Panc1 (cell line): ENCODE data around the gene NECAB2. TPM values are rescaled to one million over a fixed set of nuclear protein-coding genes. Genes with fewer than 3 reads are reported as not detected.

Experiments used
- ATAC-seq: fragments of 200-7000 bp; cut with Tn5 transposase; 2 replicates; pipeline ENCODE4 v1.9.1; 2020; ENCODE audit warnings: mild to moderate bottlenecking, moderate library complexity
- BruUV-seq: library from RNA; stranded (reverse); fragments of 400-500 nt; replicated peaks from 2 replicates; lab custom pipeline; 2021; lab: Mats Ljungman, UMichigan
- CTCF ChIA-PET: fragments of 300-600 bp; sonication (Branson Sonifier 250); formaldehyde crosslinking; loops from one replicate; lab custom pipeline; 2022; ENCODE audit warnings: antibody characterized with exemption; lab: Charles Lee
- POLR2A ChIA-PET: fragments of 300-600 bp; sonication (Branson Sonifier 250); formaldehyde crosslinking; loops from one replicate; lab custom pipeline; 2022; ENCODE audit warnings: antibody characterized with exemption; lab: Charles Lee
- DNase-seq: peaks from one replicate; pipeline ENCODE4 v3.0.0-alpha.2; 2010; ENCODE audit warnings: low read depth, low spot score
- H3K27ac ChIP-seq: 2 replicates; pipeline ENCODE4 v1.5.1; 2011; ENCODE audit warnings: mild to moderate bottlenecking, low read length, inconsistent platforms
- H3K27me3 ChIP-seq: fragments of 200-500 bp; sonication (Bioruptor generic); 2 replicates; pipeline ENCODE4 v1.6.0; 2014; ENCODE audit warnings: low read length, inconsistent platforms; ENCODE audit not compliant: control insufficient read depth, insufficient read depth
- H3K36me3 ChIP-seq: fragments of 200-500 bp; sonication (Bioruptor generic); 2 replicates; pipeline ENCODE4 v1.5.1; 2014; ENCODE audit warnings: inconsistent platforms, mild to moderate bottlenecking, low read length, moderate library complexity; ENCODE audit not compliant: control insufficient read depth, insufficient read depth
- H3K4me1 ChIP-seq: 2 replicates; pipeline ENCODE4 v1.5.1; 2011; ENCODE audit warnings: inconsistent platforms, mild to moderate bottlenecking, low read length, moderate library complexity; ENCODE audit not compliant: control insufficient read depth, insufficient read depth
- H3K4me3 ChIP-seq, 2 experiments: 2 replicates each; pipeline ENCODE4 v1.5.1; 2011 to 2012; ENCODE audit warnings: low read depth in 2 of 2, low read length in 2 of 2, mild to moderate bottlenecking in 2 of 2, inconsistent platforms in 1 of 2, moderate library complexity in 1 of 2
- H3K9me3 ChIP-seq: fragments of 200-500 bp; sonication (Bioruptor generic); 2 replicates; pipeline ENCODE4 v1.5.1; 2014; ENCODE audit warnings: low read depth, mild to moderate bottlenecking, inconsistent platforms, low read length, moderate library complexity; ENCODE audit not compliant: control insufficient read depth, insufficient read depth
- POLR2AphosphoS5 ChIP-seq: IDR thresholded peaks from 2 replicates; pipeline ENCODE4 v1.6.1; 2012; ENCODE audit warnings: mild to moderate bottlenecking, low read depth, low read length, moderate library complexity
- SIN3A ChIP-seq: IDR thresholded peaks from 2 replicates; pipeline ENCODE4 v1.6.1; 2012; ENCODE audit warnings: low read depth, mild to moderate bottlenecking, low read length, moderate library complexity, borderline replicate concordance; ENCODE audit not compliant: insufficient read depth
- TCF7L2 ChIP-seq: IDR thresholded peaks from 2 replicates; pipeline ENCODE4 v1.6.1; 2011; ENCODE audit warnings: mild to moderate bottlenecking, low read depth, low read length, inconsistent platforms
- in situ Hi-C: cut with HindIII; loops from 2 replicates; pipeline ENCODE4 v1.10.0; 2016; ENCODE audit warnings: low sequenced_read_pairs, low pct_unique_long_range_greater_than_20kb
- intact Hi-C: fragments of 100-400 bp; cut with micrococcal nuclease; formaldehyde crosslinking; loops from one replicate; pipeline ENCODE4 v1.10.0; 2022; ENCODE audit not compliant: unreplicated experiment
- total RNA-seq: library from RNA; stranded (reverse); gene quantifications from one replicate; pipeline ENCODE4 v1.2.1, GENCODE V29; 2021; ENCODE audit not compliant: unreplicated experiment
- TF ChIP-seq, protein P1 (sequence below), 2 experiments: IDR thresholded peaks; 2 replicates each; pipeline ENCODE4 v1.6.1; 2011 to 2012; ENCODE audit warnings: low read depth in 2 of 2, control low read depth in 1 of 2, low read length in 1 of 2, mild to moderate bottlenecking in 1 of 2, moderate library complexity in 1 of 2; ENCODE audit not compliant: insufficient read depth in 1 of 2
- TF ChIP-seq, protein P2 (sequence below): fragments of 450-650 bp; IDR thresholded peaks from 2 replicates; pipeline ENCODE4 v1.5.1; 2017; ENCODE audit warnings: mild to moderate bottlenecking

Gene NECAB2
- total RNA-seq, 1 experiment from 2014 or later, result 0.33 TPM

DNA sequence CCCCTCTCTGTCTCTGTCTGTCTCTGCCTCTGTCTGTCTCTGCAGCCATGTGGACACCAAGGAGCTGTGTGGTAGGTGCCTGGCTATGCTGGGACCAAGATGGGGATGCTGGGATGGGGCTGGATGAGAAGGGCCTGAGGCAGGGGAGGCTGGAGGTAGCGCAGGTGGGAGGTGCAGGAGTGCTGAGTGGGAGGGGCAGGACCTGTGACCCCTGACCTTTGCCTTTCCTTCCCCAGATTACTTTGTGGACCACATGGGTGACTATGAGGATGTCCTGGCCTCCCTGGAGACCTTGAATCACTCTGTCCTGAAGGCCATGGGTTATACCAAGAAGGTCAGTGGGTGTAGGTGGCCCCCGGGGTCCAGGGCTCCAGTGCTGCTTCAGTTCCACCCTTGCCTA is 12.8 kb downstream of the NECAB2 start:
- Histone ChIP-seq H3K36me3 (no peaks in the 10 kb centered on the region), H3K9me3 (no peaks in the 10 kb centered on the region), H3K4me1 (no peaks in the 10 kb centered on the region), H3K27me3 (no peaks in the 10 kb centered on the region), H3K4me3 (no peak overlapping the region), H3K27ac (no peak overlapping the region)
- POLR2A ChIA-PET, result no interaction called here
- ATAC-seq (no peak), DNase-seq (no peak)
- TF ChIP-seq SIN3A (no peak), POLR2AphosphoS5 (no peak)
- intact Hi-C loops, result no loop called here
- in situ Hi-C loops, result no loop called here
- CTCF ChIA-PET, result no interaction called here
- BruUV-seq, result no TSS peak

DNA sequence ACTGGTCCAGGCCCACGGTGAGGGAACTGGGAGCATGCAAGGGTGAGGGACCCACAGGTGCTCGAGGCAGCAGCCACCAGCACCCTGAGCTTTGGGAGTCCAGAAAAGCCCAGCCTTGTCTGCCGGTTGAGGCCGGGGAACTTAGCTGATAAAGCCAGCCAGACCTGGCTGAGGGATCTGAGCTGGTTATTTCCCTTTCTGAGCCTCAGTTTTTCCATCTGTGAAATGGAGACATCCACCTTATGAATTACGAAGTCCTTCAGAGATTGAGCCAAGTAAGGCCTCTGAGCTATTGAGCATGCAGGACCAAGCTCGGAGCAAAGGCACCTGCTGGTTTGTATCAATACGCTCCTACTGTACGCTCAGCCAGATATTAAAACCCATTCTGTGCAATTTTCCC is 13.8 kb downstream of the NECAB2 start:
- CTCF ChIA-PET, result no interaction called here

DNA sequence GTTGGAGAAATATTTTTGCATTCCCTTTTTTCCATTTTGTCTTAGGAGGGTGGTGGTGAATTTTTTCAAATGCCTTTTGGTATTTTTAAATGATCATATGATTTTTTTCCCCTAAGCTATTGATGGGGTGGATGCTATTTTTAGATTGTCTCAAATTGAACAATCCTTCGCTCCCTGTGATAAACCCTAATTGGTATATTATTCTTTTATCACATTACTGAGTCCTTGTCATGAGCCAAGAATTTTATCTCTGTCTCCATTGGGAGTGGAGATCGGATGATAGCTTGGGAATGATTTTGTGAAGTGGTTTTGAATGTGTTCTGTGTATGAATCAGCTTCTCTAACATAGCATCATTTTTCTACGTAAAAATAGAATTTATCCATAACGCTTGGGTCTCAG is 15.4 kb downstream of the NECAB2 start:
- DNase-seq (no peak), ATAC-seq (no peak)
- 0 out of 2 replicates have a peak, but pooled peaks cover 3% of the 10 kb centered on the region for H3K27me3 ChIP-seq
- ChIA-PET CTCF (no interaction called here), POLR2A (no interaction called here)
- TF ChIP-seq SIN3A, result no peak
- TF ChIP-seq POLR2AphosphoS5, result no peak
- H3K27ac ChIP-seq, result no peak overlapping the region
- in situ Hi-C loops, result no loop called here
- H3K36me3 ChIP-seq, result no peaks in the 10 kb centered on the region
- no peak overlapping the region for H3K4me3 ChIP-seq
- intact Hi-C loops, result no loop called here
- H3K4me1 ChIP-seq, result no peaks in the 10 kb centered on the region
- BruUV-seq, result no TSS peak
- no peaks in the 10 kb centered on the region for H3K9me3 ChIP-seq

More for the DNA sequence above, 13.8 kb downstream of the NECAB2 start:
- no peak for ATAC-seq
- H3K36me3 ChIP-seq, result no peaks in the 10 kb centered on the region
- POLR2A ChIA-PET, result no interaction called here
- in situ Hi-C loops, result no loop called here
- no peak overlapping the region for H3K27ac ChIP-seq
- no peaks in the 10 kb centered on the region for H3K27me3 ChIP-seq
- BruUV-seq, result no TSS peak
- H3K4me3 ChIP-seq, result no peak overlapping the region
- no peak for DNase-seq
- intact Hi-C loops, result no loop called here
- no peaks in the 10 kb centered on the region for H3K4me1 ChIP-seq
- no peaks in the 10 kb centered on the region for H3K9me3 ChIP-seq
- TF ChIP-seq SIN3A, result no peak
- no peak for TF ChIP-seq TCF7L2
- TF ChIP-seq POLR2AphosphoS5, result no peak
- TF ChIP-seq, protein P1, sequence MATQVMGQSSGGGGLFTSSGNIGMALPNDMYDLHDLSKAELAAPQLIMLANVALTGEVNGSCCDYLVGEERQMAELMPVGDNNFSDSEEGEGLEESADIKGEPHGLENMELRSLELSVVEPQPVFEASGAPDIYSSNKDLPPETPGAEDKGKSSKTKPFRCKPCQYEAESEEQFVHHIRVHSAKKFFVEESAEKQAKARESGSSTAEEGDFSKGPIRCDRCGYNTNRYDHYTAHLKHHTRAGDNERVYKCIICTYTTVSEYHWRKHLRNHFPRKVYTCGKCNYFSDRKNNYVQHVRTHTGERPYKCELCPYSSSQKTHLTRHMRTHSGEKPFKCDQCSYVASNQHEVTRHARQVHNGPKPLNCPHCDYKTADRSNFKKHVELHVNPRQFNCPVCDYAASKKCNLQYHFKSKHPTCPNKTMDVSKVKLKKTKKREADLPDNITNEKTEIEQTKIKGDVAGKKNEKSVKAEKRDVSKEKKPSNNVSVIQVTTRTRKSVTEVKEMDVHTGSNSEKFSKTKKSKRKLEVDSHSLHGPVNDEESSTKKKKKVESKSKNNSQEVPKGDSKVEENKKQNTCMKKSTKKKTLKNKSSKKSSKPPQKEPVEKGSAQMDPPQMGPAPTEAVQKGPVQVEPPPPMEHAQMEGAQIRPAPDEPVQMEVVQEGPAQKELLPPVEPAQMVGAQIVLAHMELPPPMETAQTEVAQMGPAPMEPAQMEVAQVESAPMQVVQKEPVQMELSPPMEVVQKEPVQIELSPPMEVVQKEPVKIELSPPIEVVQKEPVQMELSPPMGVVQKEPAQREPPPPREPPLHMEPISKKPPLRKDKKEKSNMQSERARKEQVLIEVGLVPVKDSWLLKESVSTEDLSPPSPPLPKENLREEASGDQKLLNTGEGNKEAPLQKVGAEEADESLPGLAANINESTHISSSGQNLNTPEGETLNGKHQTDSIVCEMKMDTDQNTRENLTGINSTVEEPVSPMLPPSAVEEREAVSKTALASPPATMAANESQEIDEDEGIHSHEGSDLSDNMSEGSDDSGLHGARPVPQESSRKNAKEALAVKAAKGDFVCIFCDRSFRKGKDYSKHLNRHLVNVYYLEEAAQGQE (IDR thresholded peaks at IDR 0.05; ENCODE audit: insufficient read depth in 1 of 2, low read depth in 2 of 2, low read length in 1 of 2), result no peak
- TF ChIP-seq, protein P2, sequence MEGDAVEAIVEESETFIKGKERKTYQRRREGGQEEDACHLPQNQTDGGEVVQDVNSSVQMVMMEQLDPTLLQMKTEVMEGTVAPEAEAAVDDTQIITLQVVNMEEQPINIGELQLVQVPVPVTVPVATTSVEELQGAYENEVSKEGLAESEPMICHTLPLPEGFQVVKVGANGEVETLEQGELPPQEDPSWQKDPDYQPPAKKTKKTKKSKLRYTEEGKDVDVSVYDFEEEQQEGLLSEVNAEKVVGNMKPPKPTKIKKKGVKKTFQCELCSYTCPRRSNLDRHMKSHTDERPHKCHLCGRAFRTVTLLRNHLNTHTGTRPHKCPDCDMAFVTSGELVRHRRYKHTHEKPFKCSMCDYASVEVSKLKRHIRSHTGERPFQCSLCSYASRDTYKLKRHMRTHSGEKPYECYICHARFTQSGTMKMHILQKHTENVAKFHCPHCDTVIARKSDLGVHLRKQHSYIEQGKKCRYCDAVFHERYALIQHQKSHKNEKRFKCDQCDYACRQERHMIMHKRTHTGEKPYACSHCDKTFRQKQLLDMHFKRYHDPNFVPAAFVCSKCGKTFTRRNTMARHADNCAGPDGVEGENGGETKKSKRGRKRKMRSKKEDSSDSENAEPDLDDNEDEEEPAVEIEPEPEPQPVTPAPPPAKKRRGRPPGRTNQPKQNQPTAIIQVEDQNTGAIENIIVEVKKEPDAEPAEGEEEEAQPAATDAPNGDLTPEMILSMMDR, result no peak
